Measurements from ENCODE around the gene LIX1L. TPM values are rescaled to one million over a fixed set of nuclear protein-coding genes. Genes with fewer than 3 reads are reported as not detected.

LIX1L gene
- total and polyA plus RNA-seq, 2 of the 13 experiments (the other 11 are each of a cell fraction or from before 2014, with no cell fraction given), result 8.1 to 24.9 TPM

DNA sequence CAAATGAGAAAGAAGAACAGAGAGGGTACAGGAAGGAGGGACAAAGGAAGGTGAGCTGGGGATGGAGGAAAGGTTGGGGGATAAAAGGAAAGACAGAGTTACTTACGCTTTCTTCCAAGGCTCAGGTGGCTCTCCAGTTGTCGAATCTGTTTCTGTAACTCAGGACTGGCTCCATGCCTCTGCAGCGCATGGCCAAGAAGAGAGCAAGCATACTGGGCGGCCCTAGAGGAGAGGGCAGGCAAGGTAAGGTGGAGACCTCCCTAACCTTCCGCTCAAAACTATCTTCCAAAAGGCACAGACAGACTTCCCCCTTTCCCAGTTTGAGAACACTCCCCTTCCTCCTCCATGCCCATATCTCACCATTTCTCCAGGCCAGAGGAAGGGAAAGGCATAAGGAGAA is 40.2 kb downstream of the LIX1L start:
- in situ Hi-C loops (cut with HindIII; ENCODE audit: extremely low pct_ligation_motif_present, low pct_unique_long_range_greater_than_20kb) (no loop called here), intact Hi-C loops (cut with micrococcal nuclease; ENCODE audit: unreplicated experiment) (loop anchor here (5.0 kb wide), 1 partner anchor 90 kb away; no protein-coding TSS in a partner anchor)
- Histone ChIP-seq H3K9ac (ENCODE audit: insufficient read depth, low read depth, low read length) (peak overlapping the region; percentile 87), H4K20me1 (ENCODE audit: insufficient read depth, low read length) (no peaks in the 10 kb centered on the region), H3K27me3 (ENCODE audit: control insufficient read depth in 1 of 2, insufficient read depth in 2 of 2, low read length in 2 of 2) (no peaks in the 10 kb centered on the region; a peak in 1 of 5 replicates), H3K4me2 (ENCODE audit: low read depth, low read length) (peak overlapping the region; percentile 99), H2AFZ (ENCODE audit: low read length) (no peak overlapping the region), H3K27ac (ENCODE audit: extremely low read length, insufficient read depth, low read length) (peak overlapping the region; percentile 78), H3K4me1 (ENCODE audit: insufficient read depth, low read length) (peaks cover 18% of the 10 kb centered on the region), H3K4me3 (replicated peaks in 1 of 3; ENCODE audit: insufficient read depth in 1 of 3, low read depth in 2 of 3, low read length in 3 of 3) (peak overlapping the region; percentile 79 to 99 (median 92)), H3K36me3 (replicated peaks in 1 of 2; ENCODE audit: control insufficient read depth in 1 of 2, insufficient read depth in 2 of 2, low read length in 2 of 2) (peaks cover 1 to 9% of the 10 kb centered on the region in 2 experiments; a peak in 3 of 5 replicates), H3K9me3 (ENCODE audit: low read length) (no peaks in the 10 kb centered on the region), H3K79me2 (ENCODE audit: insufficient read depth, low read length) (peaks cover 8% of the 10 kb centered on the region)
- 67% methylated on average over 5 of the region's 5 CpGs for WGBS (ENCODE audit: low lambda C conversion rate)
- DNase-seq (ENCODE audit: low spot score), result no peak
- BruUV-seq (replicated peaks), result no TSS peak
- no peak for ATAC-seq
- TF ChIP-seq ZNF570 (CRISPR knock-in tag; IDR thresholded peaks at IDR 0.05; ENCODE audit: borderline replicate concordance), result no peak
- no peak for TF ChIP-seq NFYB (CRISPR knock-in tag; IDR thresholded peaks at IDR 0.05)
- no peak for TF ChIP-seq AGO2 (optimal IDR thresholded peaks at IDR 0.05; ENCODE audit: low read depth, low read length)
- TF ChIP-seq GPN1 (CRISPR knock-in tag; IDR thresholded peaks at IDR 0.05; ENCODE audit: borderline replicate concordance), result no peak
- no peak for TF ChIP-seq KLF16 (CRISPR knock-in tag; IDR thresholded peaks at IDR 0.05)
- TF ChIP-seq ZNF264 (CRISPR knock-in tag; IDR thresholded peaks at IDR 0.05), result no peak
- no peak for TF ChIP-seq CC2D1A (CRISPR knock-in tag; IDR thresholded peaks at IDR 0.05)
- TF ChIP-seq KDM5B (CRISPR knock-in tag; IDR thresholded peaks at IDR 0.05; ENCODE audit: borderline replicate concordance), result no peak
- TF ChIP-seq ZSCAN9 (CRISPR knock-in tag; IDR thresholded peaks at IDR 0.05; ENCODE audit: borderline replicate concordance), result no peak
- TF ChIP-seq, protein P1, sequence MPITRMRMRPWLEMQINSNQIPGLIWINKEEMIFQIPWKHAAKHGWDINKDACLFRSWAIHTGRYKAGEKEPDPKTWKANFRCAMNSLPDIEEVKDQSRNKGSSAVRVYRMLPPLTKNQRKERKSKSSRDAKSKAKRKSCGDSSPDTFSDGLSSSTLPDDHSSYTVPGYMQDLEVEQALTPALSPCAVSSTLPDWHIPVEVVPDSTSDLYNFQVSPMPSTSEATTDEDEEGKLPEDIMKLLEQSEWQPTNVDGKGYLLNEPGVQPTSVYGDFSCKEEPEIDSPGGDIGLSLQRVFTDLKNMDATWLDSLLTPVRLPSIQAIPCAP (CRISPR knock-in tag; IDR thresholded peaks at IDR 0.05; ENCODE audit: low read depth), result no peak
- TF ChIP-seq AHDC1 (CRISPR knock-in tag; IDR thresholded peaks at IDR 0.05; ENCODE audit: borderline replicate concordance), result no peak
- no peak for TF ChIP-seq HNF4A (CRISPR knock-in tag; IDR thresholded peaks at IDR 0.05)
- TF ChIP-seq NFIC (IDR thresholded peaks at IDR 0.05; ENCODE audit: low read length), result no peak
- TF ChIP-seq SRSF4 (IDR thresholded peaks at IDR 0.05; ENCODE audit: low read depth, low read length, poor library complexity, severe bottlenecking), result no peak
- POLR2A ChIA-PET, result interaction anchor here (0.8 to 3.4 kb wide), 3 partner anchors 10 to 58 kb away, joined by 3 to 36 read pairs (median 25); partner anchors contain the start of genes PIAS3 and RBM8A
- no peak for FAIRE-seq
- CTCF ChIA-PET (ENCODE audit: low intra/inter-chr PET ratio, low total read pairs), result no interaction called here

Measured in HepG2 (cell line).